BLaER1 treated with 17β-estradiol and CSF1 and Interleukin-3, amounts not matched to agents 10 nM and 100 nM (cell line): ENCODE measurements around the gene C3orf20.

Experiments
- H3K27ac ChIP-seq, 11 experiments: shearing (Covaris generic); formaldehyde crosslinking; 2 replicates each; pipeline ENCODE4 v1.8.1; 2022
- H3K27me3 ChIP-seq, 11 experiments: shearing (Covaris generic); formaldehyde crosslinking; 2 replicates each; pipeline ENCODE4 v1.8.1; 2022
- H3K36me3 ChIP-seq, 11 experiments: shearing (Covaris generic); formaldehyde crosslinking; 2 replicates each; pipeline ENCODE4 v1.8.1; 2022
- H3K4me1 ChIP-seq, 10 experiments: shearing (Covaris generic); formaldehyde crosslinking; 2 replicates each; pipeline ENCODE4 v1.8.1; 2022
- H3K4me2 ChIP-seq, 11 experiments: shearing (Covaris generic); formaldehyde crosslinking; 2 replicates each; pipeline ENCODE4 v1.8.1; 2022
- H3K4me3 ChIP-seq, 10 experiments: shearing (Covaris generic); formaldehyde crosslinking; 2 replicates each; pipeline ENCODE4 v1.8.1; 2022
- H3K9ac ChIP-seq, 11 experiments: shearing (Covaris generic); formaldehyde crosslinking; 2 replicates each; pipeline ENCODE4 v1.8.1; 2022
- H3K9me3 ChIP-seq, 11 experiments: shearing (Covaris generic); formaldehyde crosslinking; replicated peaks in 1 of 11; 2 replicates each; pipeline ENCODE4 v1.8.1; 2022
- H4K20me1 ChIP-seq, 11 experiments: shearing (Covaris generic); formaldehyde crosslinking; 2 replicates each; pipeline ENCODE4 v1.8.1; 2022
- Cebpa-rat ChIP-seq, 11 experiments: shearing (Covaris generic); IDR thresholded peaks; 2 replicates each; pipeline ENCODE4 v1.8.1; 2022

Gene C3orf20

DNA sequence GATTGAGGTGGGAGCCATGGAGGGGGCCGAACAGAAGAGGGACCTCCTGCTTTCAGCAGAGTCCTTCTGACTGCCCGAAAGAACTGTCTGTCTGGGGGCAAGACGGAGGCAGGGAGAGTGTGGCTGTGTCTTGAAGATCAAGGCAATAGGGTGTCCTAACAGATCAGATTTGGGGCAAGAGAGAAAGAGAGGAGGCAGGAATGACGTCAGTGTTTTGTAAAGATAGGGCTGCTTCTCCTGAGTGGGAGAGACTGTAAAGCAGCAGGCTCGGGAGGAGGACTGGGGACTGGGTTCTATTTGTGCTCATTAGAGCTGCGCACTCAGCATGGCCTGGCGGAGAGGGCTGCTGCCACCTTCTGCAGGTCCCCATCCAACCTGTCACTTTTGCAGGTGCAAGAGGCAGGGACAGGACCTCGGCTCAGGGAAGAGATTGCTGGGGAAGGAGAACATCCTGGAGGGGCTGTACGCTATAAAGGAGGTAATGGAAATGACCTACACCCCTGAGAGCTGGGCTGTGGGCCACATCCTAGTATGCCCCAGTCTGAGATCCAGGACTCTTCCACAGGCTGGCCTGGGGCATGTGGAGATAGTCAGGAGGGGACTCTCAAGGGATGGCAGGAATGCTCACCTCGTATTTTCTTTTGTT lies 114.8 kb downstream of the C3orf20 start:
- Histone ChIP-seq H4K20me1 (no peaks in the 10 kb centered on the region), H3K27me3 (no peaks in the 10 kb centered on the region), H3K4me2 (no peak overlapping the region), H3K9ac (no peak overlapping the region), H3K9me3 (peaks cover 0 to 18% (median 10%) of the 10 kb centered on the region in 11 experiments; a peak in 9 of 22 replicates), H3K4me3 (no peak overlapping the region), H3K27ac (no peak overlapping the region), H3K36me3 (no peaks in the 10 kb centered on the region), H3K4me1 (peaks cover 0 to 38% (median 19%) of the 10 kb centered on the region in 10 experiments; a peak in 16 of 20 replicates)
- no peak for TF ChIP-seq Cebpa-rat (IDR thresholded peaks at IDR 0.05)

DNA sequence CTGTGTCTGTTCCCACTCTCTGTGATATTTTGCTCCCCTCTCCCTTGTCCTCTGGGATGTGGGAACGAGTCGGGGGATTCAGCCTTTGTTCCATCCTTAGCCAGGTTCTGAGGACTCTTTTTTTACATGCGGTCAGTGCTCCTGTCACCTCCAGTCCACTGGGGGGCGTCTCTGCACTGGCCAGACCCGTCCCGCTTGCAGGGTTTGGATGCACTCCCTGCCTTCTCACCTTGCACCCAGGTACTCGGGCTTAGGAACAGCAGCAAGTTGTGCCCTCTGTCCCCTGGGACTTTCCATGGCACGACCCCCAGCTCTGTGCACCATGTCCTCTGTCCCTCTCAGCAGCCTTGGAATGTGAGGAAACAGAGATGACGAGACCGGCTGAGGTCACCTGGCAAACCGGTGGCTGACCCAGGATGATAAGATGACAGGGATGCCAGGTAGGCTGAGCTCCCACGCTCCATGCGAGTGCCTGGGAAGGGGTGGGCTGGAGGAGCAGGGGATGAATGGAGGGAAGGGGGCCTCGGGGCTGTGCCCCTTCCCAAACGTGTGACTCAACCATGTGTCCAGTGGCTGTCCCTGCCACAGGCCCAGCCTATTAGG lies 116.5 kb downstream of the C3orf20 start:
- no peak for TF ChIP-seq Cebpa-rat (IDR thresholded peaks at IDR 0.05)
- Histone ChIP-seq H3K27me3 (no peaks in the 10 kb centered on the region), H3K27ac (no peak overlapping the region), H3K4me3 (no peak overlapping the region), H3K9me3 (peaks cover 0 to 7% (median 2%) of the 10 kb centered on the region in 11 experiments; a peak in 7 of 22 replicates), H3K4me1 (peaks cover 0 to 38% (median 19%) of the 10 kb centered on the region in 10 experiments; a peak in 16 of 20 replicates), H4K20me1 (no peaks in the 10 kb centered on the region), H3K9ac (no peak overlapping the region), H3K4me2 (no peak overlapping the region), H3K36me3 (no peaks in the 10 kb centered on the region)

- no peaks in the 10 kb centered on the region for H3K36me3 ChIP-seq
- H4K20me1 ChIP-seq, result no peaks in the 10 kb centered on the region
- TF ChIP-seq Cebpa-rat (IDR thresholded peaks at IDR 0.05), result no peak
- no peaks in the 10 kb centered on the region for H3K9me3 ChIP-seq
- H3K4me2 ChIP-seq, result peak overlapping the region in 9 of 11 experiments; percentile 22 to 84 (median 66); a peak in 17 of 22 replicates
- no peak overlapping the region for H3K27ac ChIP-seq
- peaks cover 0 to 34% (median 18%) of the 10 kb centered on the region in 10 experiments; a peak in 16 of 20 replicates for H3K4me1 ChIP-seq
- H3K27me3 ChIP-seq, result no peaks in the 10 kb centered on the region; a peak in 1 of 22 replicates
- peak overlapping the region in 1 of 11 experiments; percentile 28; a peak in 3 of 22 replicates for H3K9ac ChIP-seq
- H3K4me3 ChIP-seq, result no peak overlapping the region
These were observed 117.8 kb downstream of the C3orf20 start for GRCh38 chr3:14792691-14793121.

- H3K9me3 ChIP-seq, result no peaks in the 10 kb centered on the region
- H3K27me3 ChIP-seq, result no peaks in the 10 kb centered on the region; a peak in 1 of 22 replicates
- H3K9ac ChIP-seq, result peak overlapping the region in 5 of 11 experiments; percentile 8 to 37 (median 14); a peak in 4 of 22 replicates
These were observed 118.4 kb downstream of the C3orf20 start for GRCh38 chr3:14793126-14793857.

DNA sequence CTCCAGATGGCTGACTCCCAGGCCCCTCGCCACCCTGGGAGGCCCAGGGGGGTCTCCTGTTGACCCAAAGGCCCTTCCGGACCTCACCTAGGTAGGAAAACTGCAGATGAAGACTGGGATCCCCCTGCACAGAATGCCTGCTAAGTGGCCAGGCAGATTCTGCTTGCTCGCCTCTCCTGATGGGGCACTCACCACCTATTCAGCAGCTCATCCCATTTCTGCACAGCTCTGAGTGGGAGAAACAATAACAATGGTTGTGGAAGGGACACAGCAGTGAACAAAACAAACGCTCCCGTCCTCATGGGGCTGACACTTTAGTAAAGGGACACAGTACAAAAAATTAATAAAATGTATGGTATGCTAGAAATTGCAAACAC lies 118.9 kb downstream of the C3orf20 start:
- TF ChIP-seq Cebpa-rat (IDR thresholded peaks at IDR 0.05), result no peak
- Histone ChIP-seq H3K27me3 (no peaks in the 10 kb centered on the region; a peak in 1 of 22 replicates), H3K4me1 (peaks cover 0 to 28% (median 16%) of the 10 kb centered on the region in 10 experiments; a peak in 16 of 20 replicates), H3K9ac (peak overlapping the region in 5 of 11 experiments; percentile 8 to 37 (median 14); a peak in 3 of 22 replicates), H4K20me1 (no peaks in the 10 kb centered on the region), H3K9me3 (no peaks in the 10 kb centered on the region), H3K36me3 (no peaks in the 10 kb centered on the region), H3K4me2 (peak overlapping the region in 10 of 11 experiments; percentile 2 to 84 (median 65); a peak in 17 of 22 replicates), H3K27ac (no peak overlapping the region), H3K4me3 (0 out of 20 replicates have a peak overlapping the region, but pooled peaks of 1 of the 10 experiments have one; percentile 7)

More at GRCh38 chr3:14793126-14793857, 118.4 kb downstream of the C3orf20 start:
- H3K27ac ChIP-seq, result no peak overlapping the region
- peaks cover 0 to 28% (median 16%) of the 10 kb centered on the region in 10 experiments; a peak in 16 of 20 replicates for H3K4me1 ChIP-seq
- TF ChIP-seq Cebpa-rat (IDR thresholded peaks at IDR 0.05), result no peak
- H3K4me2 ChIP-seq, result peak overlapping the region in 10 of 11 experiments; percentile 2 to 84 (median 65); a peak in 19 of 22 replicates
- 0 out of 20 replicates have a peak overlapping the region, but pooled peaks of 1 of the 10 experiments have one; percentile 7 for H3K4me3 ChIP-seq
- H4K20me1 ChIP-seq, result no peaks in the 10 kb centered on the region
- no peaks in the 10 kb centered on the region for H3K36me3 ChIP-seq

DNA sequence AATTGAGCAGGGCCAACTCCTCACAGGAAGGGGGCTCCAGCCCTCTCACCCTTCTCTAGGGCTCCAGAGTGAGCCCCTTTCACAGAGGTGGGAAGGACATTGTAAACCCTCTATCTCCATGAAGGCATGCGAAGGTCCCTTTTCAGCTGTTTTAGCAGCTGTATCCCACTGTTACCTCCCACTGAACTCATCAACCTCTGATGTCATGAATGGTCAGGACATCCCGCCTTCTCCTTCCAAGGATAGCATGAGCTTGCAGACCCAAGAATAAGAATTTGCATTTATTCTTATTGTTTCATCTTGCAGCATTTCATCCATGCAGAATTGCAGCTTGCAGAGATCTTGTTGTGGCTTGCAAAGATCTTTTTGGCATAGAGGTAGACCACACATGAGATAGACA lies 119.5 kb downstream of the C3orf20 start:
- no peak for TF ChIP-seq Cebpa-rat (IDR thresholded peaks at IDR 0.05)
- H3K36me3 ChIP-seq, result no peaks in the 10 kb centered on the region
- no peaks in the 10 kb centered on the region for H4K20me1 ChIP-seq
- no peaks in the 10 kb centered on the region for H3K9me3 ChIP-seq
- no peak overlapping the region for H3K9ac ChIP-seq
- peak overlapping the region in 2 of 11 experiments; percentile 66 to 84; a peak in 2 of 22 replicates for H3K4me2 ChIP-seq
- H3K4me3 ChIP-seq, result no peak overlapping the region
- H3K27me3 ChIP-seq, result no peaks in the 10 kb centered on the region; a peak in 1 of 22 replicates
- peaks cover 0 to 28% (median 16%) of the 10 kb centered on the region in 10 experiments; a peak in 16 of 20 replicates for H3K4me1 ChIP-seq
- no peak overlapping the region for H3K27ac ChIP-seq

DNA sequence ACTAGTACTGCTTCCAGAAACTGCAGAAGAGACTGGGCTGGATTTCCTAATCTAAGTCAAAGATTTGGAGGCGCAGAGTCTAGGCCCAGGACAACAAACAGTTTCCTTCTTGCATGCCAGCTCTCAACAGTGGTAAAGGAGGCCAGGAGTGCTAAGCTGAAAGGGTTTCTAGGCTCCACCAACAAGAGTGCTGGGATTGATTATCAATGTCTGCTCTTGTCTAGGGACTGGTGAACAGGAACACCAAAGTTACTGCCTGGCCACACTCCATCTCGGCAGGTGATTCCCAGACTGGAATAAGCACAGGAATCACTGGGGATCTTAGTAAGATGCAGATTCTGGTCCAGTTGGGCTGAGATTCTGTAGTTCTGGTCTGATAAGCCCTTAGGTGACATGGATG lies 121.1 kb downstream of the C3orf20 start:
- H3K27ac ChIP-seq, result no peak overlapping the region

DNA sequence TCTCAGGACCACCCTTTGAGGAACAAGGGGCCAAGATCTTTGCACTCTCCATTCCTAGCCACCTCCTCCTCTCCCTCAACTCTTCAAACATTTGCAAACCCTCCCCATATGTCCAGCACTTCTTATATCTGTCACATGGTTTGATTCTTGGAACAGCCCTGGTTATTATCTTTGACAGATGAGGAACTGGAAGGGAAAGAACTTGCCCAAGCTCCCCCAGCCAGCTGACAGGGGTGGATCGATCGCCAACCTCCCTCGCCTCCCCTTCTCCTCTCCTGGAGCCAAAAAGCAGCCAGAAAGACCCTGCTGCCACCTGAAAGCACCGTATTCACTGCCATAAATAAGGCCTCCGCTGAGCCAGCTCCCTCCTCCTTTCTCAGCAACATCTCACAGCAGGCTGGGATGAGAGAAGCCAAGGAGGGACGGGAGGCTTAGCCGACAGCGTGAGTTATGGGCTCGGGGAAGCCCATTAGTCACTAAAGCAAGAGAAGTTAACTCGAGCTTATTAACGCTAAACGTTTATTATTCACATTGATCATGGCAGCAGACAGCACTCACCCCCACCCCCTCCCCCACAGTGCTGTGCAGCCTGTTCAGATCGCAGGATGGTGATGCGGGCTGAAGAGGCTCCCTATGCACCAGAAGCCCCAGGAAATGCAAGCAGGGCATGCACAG lies 121.6 kb downstream of the C3orf20 start:
- H3K27me3 ChIP-seq, result no peaks in the 10 kb centered on the region; a peak in 1 of 22 replicates

More for the DNA sequence above, 121.1 kb downstream of the C3orf20 start:
- no peak for TF ChIP-seq Cebpa-rat (IDR thresholded peaks at IDR 0.05)
- H3K4me2 ChIP-seq, result no peak overlapping the region
- no peak overlapping the region for H3K4me3 ChIP-seq
- H3K36me3 ChIP-seq, result no peaks in the 10 kb centered on the region
- no peaks in the 10 kb centered on the region for H4K20me1 ChIP-seq
- H3K9me3 ChIP-seq, result no peaks in the 10 kb centered on the region
- no peak overlapping the region for H3K9ac ChIP-seq
- peaks cover 0 to 28% (median 16%) of the 10 kb centered on the region in 10 experiments; a peak in 16 of 20 replicates for H3K4me1 ChIP-seq
- H3K27me3 ChIP-seq, result no peaks in the 10 kb centered on the region; a peak in 1 of 22 replicates

More for the DNA sequence above, 121.6 kb downstream of the C3orf20 start:
- H3K4me2 ChIP-seq, result no peak overlapping the region
- H3K27ac ChIP-seq, result no peak overlapping the region
- H4K20me1 ChIP-seq, result no peaks in the 10 kb centered on the region
- H3K4me3 ChIP-seq, result no peak overlapping the region
- no peak overlapping the region for H3K9ac ChIP-seq
- H3K36me3 ChIP-seq, result no peaks in the 10 kb centered on the region
- H3K4me1 ChIP-seq, result peaks cover 0 to 26% (median 16%) of the 10 kb centered on the region in 10 experiments; a peak in 16 of 20 replicates
- TF ChIP-seq Cebpa-rat (IDR thresholded peaks at IDR 0.05), result no peak
- no peaks in the 10 kb centered on the region for H3K9me3 ChIP-seq
